Right cardiac atrium (tissue), 5 donors: Measurements from ENCODE around the gene EXOC6. TPM values are rescaled to one million over a fixed set of nuclear protein-coding genes. Genes with fewer than 3 reads are reported as not detected.

ENCODE experiments used
- ATAC-seq, 2 donors: fragments of 200-7000 bp; cut with Tn5 transposase; one replicate each; pipeline versions ENCODE4 v1.8.0 to v1.9.1; 2020; ENCODE audit warnings: moderate library complexity in 2 of 2, mild to moderate bottlenecking in 1 of 2
- DNase-seq, 3 donors: peaks; one replicate each; pipeline ENCODE4 v3.0.0-alpha.2; 2020
- H3K27ac ChIP-seq: one replicate; pipeline ENCODE4 v1.5.1; 2013; ENCODE audit warnings: mild to moderate bottlenecking, low read length, control low read depth, moderate library complexity
- H3K27me3 ChIP-seq: one replicate; pipeline ENCODE4 v1.6.1; 2013; ENCODE audit not compliant: control insufficient read depth, insufficient read depth
- H3K4me1 ChIP-seq: one replicate; pipeline ENCODE4 v1.6.1; 2013; ENCODE audit warnings: low read length; ENCODE audit not compliant: control insufficient read depth, insufficient read depth
- H3K4me3 ChIP-seq: one replicate; pipeline ENCODE4 v1.5.1; 2013; ENCODE audit warnings: low read length, control low read depth
- H3K9me3 ChIP-seq: one replicate; pipeline ENCODE4 v1.6.1; 2013; ENCODE audit warnings: low read length; ENCODE audit not compliant: control insufficient read depth
- WGBS: extraction: QIAGEN DNeasy Blood & Tissue Kit; methylation state at CpG from one replicate; pipeline ENCODE4 v1.1.7; 2013; 5-methylcytosine and 5-hydroxymethylcytosine counted together
- intact Hi-C, 4 donors: fragments of 100-400 bp; cut with DNase I; formaldehyde crosslinking; loops; one replicate each; pipeline versions ENCODE4 v1.11.0 to v1.14.0; 2022 to 2023
- polyA plus RNA-seq: library from polyadenylated mRNA; stranded (reverse); fragments of 200-250 nt; gene quantifications from one replicate; pipeline ENCODE4 v1.2.3, GENCODE V29; 2013
- total RNA-seq, 4 donors: library from RNA; stranded (reverse); fragmentation: NEBNext Ultra II Directional; extraction: Animal tissue kit (Norgen Biotek cat#: 25700); gene quantifications; one replicate each; pipeline ENCODE4 v1.2.1, GENCODE V29; 2021
- donor health status: healthy with polysubstance abuse.
- donor health status: DM: no; HTN: yes; CAD: no.
- donor health status: DM: no; HTN: no; CAD: no.
- donor health status: DM: no; HTN: yes; CAD: no; lungs with severe emphysema.
- donor health status: DM: yes; HTN: yes; CAD: no.

EXOC6 gene
- total and polyA plus RNA-seq, 5 donors: 5.7 to 9.5 (median 8.8) TPM

DNA sequence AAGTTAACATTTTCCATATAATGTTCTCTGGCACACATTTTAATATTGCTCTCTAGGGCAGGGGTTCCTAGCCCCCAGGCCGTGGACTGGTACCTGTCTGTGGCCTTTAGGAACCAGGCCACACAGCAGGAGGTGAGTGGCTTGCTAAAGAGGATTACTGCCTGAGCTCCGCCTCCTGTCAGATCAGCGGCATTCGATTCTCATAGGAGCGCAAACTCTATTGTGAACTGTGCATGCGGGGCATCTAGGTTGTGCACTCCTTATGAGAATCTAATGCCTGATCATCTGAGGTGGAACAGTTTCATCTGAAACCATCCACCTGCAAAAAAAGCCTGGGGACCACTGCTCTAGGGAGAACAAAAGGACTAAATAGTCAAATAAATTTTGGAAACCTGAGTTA lies 65.7 kb downstream of the EXOC6 start:
- no peaks in the 10 kb centered on the region for H3K4me1 ChIP-seq
- intact Hi-C loops: no loop called here
- ATAC-seq (no peak), DNase-seq (no peak)
- H3K27me3 ChIP-seq: no peaks in the 10 kb centered on the region
- 81% methylated on average over 6 of the region's 6 CpGs for WGBS
- H3K9me3 ChIP-seq: no peaks in the 10 kb centered on the region
- no peak overlapping the region for H3K4me3 ChIP-seq
- no peak overlapping the region for H3K27ac ChIP-seq

DNA sequence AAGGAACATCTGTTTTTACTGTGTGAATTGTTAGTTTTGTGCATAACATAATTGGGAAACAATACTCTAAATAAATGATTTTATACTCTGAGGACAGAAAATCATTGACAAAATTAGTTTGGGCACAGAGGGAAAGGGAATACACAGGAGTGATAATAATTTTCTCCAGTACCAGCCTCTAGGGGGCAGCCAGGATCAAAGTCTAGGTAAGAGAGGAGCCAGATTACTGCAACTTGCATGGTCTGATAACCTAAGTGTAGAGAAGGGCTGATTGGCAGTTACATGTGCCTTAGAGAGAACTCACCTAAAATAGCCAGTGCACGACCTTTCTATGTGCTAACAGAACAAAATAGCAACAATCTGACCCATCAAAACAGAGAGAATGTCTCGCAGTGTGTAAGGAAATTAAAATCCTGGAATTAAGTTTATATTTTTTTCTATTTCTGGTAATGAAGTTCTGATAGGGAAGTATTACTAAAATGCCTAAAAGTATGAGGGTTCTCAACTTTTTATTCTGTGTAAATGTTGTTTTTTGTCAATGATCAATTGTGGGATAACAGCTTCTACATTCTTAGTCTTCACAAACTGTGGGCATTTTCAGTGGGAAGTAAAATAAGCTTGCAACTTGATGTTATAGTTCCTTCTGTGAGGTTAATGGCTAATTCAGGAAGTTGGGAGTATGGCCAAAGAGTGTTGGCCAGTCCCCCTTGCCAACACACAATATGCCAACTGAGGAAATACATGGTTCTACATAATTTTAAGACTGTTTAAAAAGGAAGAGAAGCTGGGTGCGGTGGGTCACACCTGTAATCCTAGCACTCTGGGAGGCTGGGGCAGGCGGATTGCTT lies 66.4 kb downstream of the EXOC6 start:
- 73% methylated on average over 4 of the region's 4 CpGs for WGBS
- H3K9me3 ChIP-seq: no peaks in the 10 kb centered on the region
- no peak overlapping the region for H3K4me3 ChIP-seq
- intact Hi-C loops: no loop called here
- ATAC-seq (peak; percentile 84 to 85), DNase-seq (peak in 1 of 3 donors; percentile 18)
- no peaks in the 10 kb centered on the region for H3K4me1 ChIP-seq
- H3K27me3 ChIP-seq: no peaks in the 10 kb centered on the region
- no peak overlapping the region for H3K27ac ChIP-seq

- H3K27me3 ChIP-seq: no peaks in the 10 kb centered on the region
- ATAC-seq (no peak), DNase-seq (no peak)
- H3K4me1 ChIP-seq: no peaks in the 10 kb centered on the region
- 96% methylated on average over 3 of the region's 3 CpGs for WGBS
- H3K27ac ChIP-seq: no peak overlapping the region
- no peaks in the 10 kb centered on the region for H3K9me3 ChIP-seq
- H3K4me3 ChIP-seq: no peak overlapping the region
- intact Hi-C loops: no loop called here
Measured at GRCh38 chr10:92915892-92916291, 67.6 kb downstream of the EXOC6 start.

- 86% methylated on average over 2 of the region's 2 CpGs for WGBS
- DNase-seq: no peak
Measured at GRCh38 chr10:92916433-92916832, 68.1 kb downstream of the EXOC6 start.

GRCh38 chr10:92918603-92919002 lies 70.3 kb downstream of the EXOC6 start:
- no peak overlapping the region for H3K4me3 ChIP-seq
- H3K9me3 ChIP-seq: no peaks in the 10 kb centered on the region
- DNase-seq (no peak), ATAC-seq (no peak)
- over 99% methylated on average over 3 of the region's 3 CpGs for WGBS
- H3K27me3 ChIP-seq: no peaks in the 10 kb centered on the region
- no peaks in the 10 kb centered on the region for H3K4me1 ChIP-seq
- H3K27ac ChIP-seq: no peak overlapping the region
- intact Hi-C loops: no loop called here

More at GRCh38 chr10:92916433-92916832, 68.1 kb downstream of the EXOC6 start:
- no peak overlapping the region for H3K4me3 ChIP-seq
- ATAC-seq: no peak
- H3K27me3 ChIP-seq: no peaks in the 10 kb centered on the region
- H3K9me3 ChIP-seq: no peaks in the 10 kb centered on the region
- intact Hi-C loops: no loop called here
- H3K4me1 ChIP-seq: no peaks in the 10 kb centered on the region
- no peak overlapping the region for H3K27ac ChIP-seq

DNA sequence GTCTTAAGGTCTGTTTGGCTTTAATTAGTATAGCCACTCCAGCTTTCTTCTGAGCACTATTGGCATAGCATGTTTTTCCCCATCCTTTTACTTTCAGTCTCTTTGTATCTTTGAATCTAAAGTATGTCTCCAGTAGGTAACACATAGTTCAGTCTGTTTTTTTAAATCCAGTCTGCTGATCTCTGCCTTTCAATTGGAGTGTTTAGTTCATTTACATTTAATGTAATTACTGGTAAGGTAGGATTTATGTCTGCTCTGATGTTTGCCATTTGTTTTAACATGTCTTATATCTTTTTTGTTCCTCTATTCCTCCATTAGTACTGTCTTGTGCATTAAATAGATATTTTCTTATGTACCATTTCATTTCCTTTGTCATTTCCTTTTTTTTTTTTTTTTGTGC lies 72.5 kb downstream of the EXOC6 start:
- ATAC-seq (no peak), DNase-seq (no peak)
- Histone ChIP-seq H3K27ac (no peak overlapping the region), H3K4me3 (no peak overlapping the region), H3K4me1 (no peaks in the 10 kb centered on the region), H3K9me3 (no peaks in the 10 kb centered on the region), H3K27me3 (no peaks in the 10 kb centered on the region)
- intact Hi-C loops: no loop called here

- no peaks in the 10 kb centered on the region for H3K9me3 ChIP-seq
- WGBS: 99% methylated on average over 1 of the region's 1 CpG
- no peaks in the 10 kb centered on the region for H3K4me1 ChIP-seq
- intact Hi-C loops: no loop called here
- ATAC-seq (no peak), DNase-seq (no peak)
- H3K27ac ChIP-seq: no peak overlapping the region
- no peaks in the 10 kb centered on the region for H3K27me3 ChIP-seq
- H3K4me3 ChIP-seq: no peak overlapping the region
Measured at GRCh38 chr10:92923416-92923815, 75.1 kb downstream of the EXOC6 start.

GRCh38 chr10:92929896-92930295 lies 81.6 kb downstream of the EXOC6 start:
- H3K27ac ChIP-seq: no peak overlapping the region
- intact Hi-C loops: no loop called here
- DNase-seq (no peak), ATAC-seq (no peak)
- no peaks in the 10 kb centered on the region for H3K4me1 ChIP-seq
- H3K9me3 ChIP-seq: no peaks in the 10 kb centered on the region
- H3K27me3 ChIP-seq: no peaks in the 10 kb centered on the region
- WGBS: 98% methylated on average over 5 of the region's 5 CpGs
- H3K4me3 ChIP-seq: no peak overlapping the region

GRCh38 chr10:92931597-92931996 lies 83.3 kb downstream of the EXOC6 start:
- 88% methylated on average over 1 of the region's 1 CpG for WGBS
- Histone ChIP-seq H3K27me3 (no peaks in the 10 kb centered on the region), H3K4me3 (no peak overlapping the region), H3K4me1 (no peaks in the 10 kb centered on the region), H3K27ac (no peak overlapping the region), H3K9me3 (no peaks in the 10 kb centered on the region)
- no peak for DNase-seq
- ATAC-seq: no peak
- intact Hi-C loops: no loop called here

DNA sequence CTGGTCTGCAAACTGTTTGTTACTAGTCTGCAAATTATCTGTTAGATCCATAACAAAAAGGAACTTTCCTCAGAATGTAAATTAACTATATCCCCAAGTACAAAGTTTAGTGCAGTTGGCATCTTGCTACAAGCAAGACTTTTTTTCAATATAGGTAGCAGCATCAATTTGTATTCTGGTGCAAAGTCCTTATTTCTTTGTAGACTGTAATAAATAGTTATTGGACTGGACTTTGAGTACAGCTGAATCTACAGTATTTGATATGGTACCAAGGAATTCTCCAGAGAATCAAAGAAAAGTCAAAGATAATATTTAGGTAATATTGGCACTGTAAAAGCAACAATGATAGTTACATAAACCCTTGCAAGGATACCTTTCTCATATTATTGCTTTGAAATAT lies 89.6 kb downstream of the EXOC6 start:
- H3K4me1 ChIP-seq: no peaks in the 10 kb centered on the region
- H3K27ac ChIP-seq: no peak overlapping the region
- no peaks in the 10 kb centered on the region for H3K9me3 ChIP-seq
- no peak overlapping the region for H3K4me3 ChIP-seq
- intact Hi-C loops: no loop called here
- ATAC-seq (no peak), DNase-seq (no peak)
- H3K27me3 ChIP-seq: no peaks in the 10 kb centered on the region

DNA sequence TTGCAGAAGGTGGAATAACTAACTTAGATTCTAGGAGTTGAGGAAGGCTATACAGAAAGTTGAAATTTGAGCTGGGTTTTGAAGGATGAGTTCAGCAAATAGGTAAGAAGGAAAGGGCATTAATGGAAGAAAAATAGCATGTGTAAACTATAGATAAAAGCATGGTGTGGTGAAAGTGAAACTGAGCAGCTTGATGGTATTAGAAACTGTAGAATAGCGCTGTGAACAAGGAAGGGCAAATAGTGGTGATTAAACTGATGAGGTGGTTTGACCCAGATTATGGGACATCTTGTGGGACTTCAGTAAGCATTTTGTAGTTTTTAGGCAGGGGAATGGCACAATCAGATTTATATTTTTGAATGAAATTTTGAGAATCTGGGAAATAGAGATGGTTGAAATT lies 90.5 kb downstream of the EXOC6 start:
- ATAC-seq (no peak), DNase-seq (no peak)
- WGBS: 97% methylated on average over 1 of the region's 1 CpG

GRCh38 chr10:92942226-92942625 lies 93.9 kb downstream of the EXOC6 start:
- no peak for ATAC-seq
- intact Hi-C loops: no loop called here

More for the DNA sequence above, 90.5 kb downstream of the EXOC6 start:
- no peaks in the 10 kb centered on the region for H3K27me3 ChIP-seq
- H3K9me3 ChIP-seq: no peaks in the 10 kb centered on the region
- no peaks in the 10 kb centered on the region for H3K4me1 ChIP-seq
- no peak overlapping the region for H3K27ac ChIP-seq
- intact Hi-C loops: no loop called here
- no peak overlapping the region for H3K4me3 ChIP-seq

More at GRCh38 chr10:92942226-92942625, 93.9 kb downstream of the EXOC6 start:
- no peak overlapping the region for H3K27ac ChIP-seq
- no peaks in the 10 kb centered on the region for H3K9me3 ChIP-seq
- H3K4me1 ChIP-seq: no peaks in the 10 kb centered on the region
- DNase-seq: no peak
- no peaks in the 10 kb centered on the region for H3K27me3 ChIP-seq
- H3K4me3 ChIP-seq: no peak overlapping the region
